Tibial nerve (tissue), 4 donors: ENCODE data around the gene ITGAD. TPM values are rescaled to one million over a fixed set of nuclear protein-coding genes. Genes with fewer than 3 reads are reported as not detected.

Source experiments
- DNase-seq, 2 donors: peaks; one replicate each; pipeline ENCODE4 v3.0.0-alpha.2; 2019; ENCODE audit warnings: low spot score in 2 of 2
- H3K27ac ChIP-seq, 4 donors: fragments of 200-600 bp; sonication (generic) in 3 of 4; one replicate each; pipeline ENCODE4 v1.5.1; 2017 to 2019; ENCODE audit warnings: mild to moderate bottlenecking in 1 of 4
- H3K27me3 ChIP-seq, 2 donors: fragments of 200-600 bp; sonication (generic) in 1 of 2; one replicate each; pipeline versions ENCODE4 v1.5.1 to v1.6.0; 2017 to 2019
- H3K36me3 ChIP-seq, 3 donors: fragments of 200-600 bp; sonication (generic); one replicate each; pipeline ENCODE4 v1.5.1; 2018 to 2019
- H3K4me1 ChIP-seq, 4 donors: fragments of 200-600 bp; sonication (generic) in 3 of 4; one replicate each; pipeline ENCODE4 v1.5.1; 2017 to 2019
- H3K4me3 ChIP-seq, 4 donors: fragments of 200-600 bp; sonication (generic) in 3 of 4; one replicate each; pipeline ENCODE4 v1.5.1; 2017 to 2019; ENCODE audit warnings: mild to moderate bottlenecking in 1 of 4, moderate library complexity in 1 of 4
- H3K9me3 ChIP-seq, 4 donors: fragments of 200-600 bp; sonication (generic) in 3 of 4; one replicate each; pipeline ENCODE4 v1.5.1; 2017 to 2019
- CTCF ChIP-seq, 5 experiments: fragments of 200-600 bp in 3 of 5; fragments of 450-650 bp in 2 of 5; sonication (generic) in 3 of 5; IDR thresholded peaks; one replicate each; pipeline ENCODE4 v1.5.1; 2016 to 2019; ENCODE audit warnings: antibody characterized with exemption in 5 of 5, mild to moderate bottlenecking in 3 of 5, moderate library complexity in 2 of 5
- EP300 ChIP-seq, 2 donors: sonication (generic); formaldehyde crosslinking; IDR thresholded peaks; one replicate each; pipeline ENCODE4 v1.6.1; 2017; ENCODE audit warnings: antibody characterized with exemption in 2 of 2, mild to moderate bottlenecking in 1 of 2
- POLR2A ChIP-seq, 2 donors: fragments of 450-650 bp; IDR thresholded peaks; one replicate each; pipeline ENCODE4 v1.6.1; 2017; ENCODE audit warnings: antibody characterized with exemption in 2 of 2, mild to moderate bottlenecking in 2 of 2, moderate library complexity in 2 of 2
- WGBS, 2 donors: methylation state at CpG; one replicate each; pipeline ENCODE4 v1.1.5; 2018; 5-methylcytosine and 5-hydroxymethylcytosine counted together
- total RNA-seq, 4 donors: library from RNA; depleted of rRNA; stranded (reverse); fragments of >200 nt; gene quantifications; one replicate each; pipeline ENCODE4 v1.1.0, GENCODE V29; 2016

The ITGAD gene
- total RNA-seq, 4 donors from 2014 or later = under 0.01 to 0.22 TPM; not detected in 2

- Histone ChIP-seq H3K27me3 (no peaks in the 10 kb centered on the region), H3K27ac (peak overlapping the region in 2 of 4 donors; percentile 5 to 50), H3K36me3 (no peaks in the 10 kb centered on the region), H3K4me3 (no peak overlapping the region), H3K9me3 (peaks cover 0 to 8% (median 0%) of the 10 kb centered on the region in 4 donors), H3K4me1 (no peaks in the 10 kb centered on the region)
- TF ChIP-seq POLR2A (IDR thresholded peaks at IDR 0.05) = peak in 1 of 2 donors; percentile 16
- no peak for TF ChIP-seq EP300 (IDR thresholded peaks at IDR 0.05)
- no peak for TF ChIP-seq CTCF (IDR thresholded peaks at IDR 0.05)
- WGBS, 2 donors = 45 to 53% methylated on average over 6 of the region's 6 CpGs
- DNase-seq = no peak
Measured at GRCh38 chr16:31386157-31386984, 6.8 kb upstream of the ITGAD start.

GRCh38 chr16:31388535-31388934 lies 4.6 kb upstream of the ITGAD start:
- Histone ChIP-seq H3K4me1 (no peaks in the 10 kb centered on the region), H3K4me3 (no peak overlapping the region), H3K36me3 (no peaks in the 10 kb centered on the region), H3K27ac (no peak overlapping the region), H3K9me3 (peaks cover 0 to 8% (median 0%) of the 10 kb centered on the region in 4 donors), H3K27me3 (no peaks in the 10 kb centered on the region)
- TF ChIP-seq POLR2A (IDR thresholded peaks at IDR 0.05) = no peak
- no peak for TF ChIP-seq CTCF (IDR thresholded peaks at IDR 0.05)
- TF ChIP-seq EP300 (IDR thresholded peaks at IDR 0.05) = no peak
- no peak for DNase-seq
- 65 to 71% methylated on average over 2 of the region's 2 CpGs for WGBS, 2 donors

- 60% methylated on average over 6 of the region's 6 CpGs for WGBS, 2 donors
- Histone ChIP-seq H3K9me3 (no peaks in the 10 kb centered on the region), H3K27me3 (no peaks in the 10 kb centered on the region), H3K4me1 (no peaks in the 10 kb centered on the region), H3K36me3 (no peaks in the 10 kb centered on the region), H3K4me3 (no peak overlapping the region), H3K27ac (no peak overlapping the region)
- no peak for DNase-seq
- no peak for TF ChIP-seq EP300 (IDR thresholded peaks at IDR 0.05)
Measured at GRCh38 chr16:31390504-31391041, 2.6 kb upstream of the ITGAD start.

- H3K9me3 ChIP-seq = peaks cover 0 to 12% (median 0%) of the 10 kb centered on the region in 4 donors
- no peak overlapping the region for H3K27ac ChIP-seq
- no peaks in the 10 kb centered on the region for H3K36me3 ChIP-seq
- TF ChIP-seq CTCF (IDR thresholded peaks at IDR 0.05) (no peak), POLR2A (IDR thresholded peaks at IDR 0.05) (no peak), EP300 (IDR thresholded peaks at IDR 0.05) (no peak)
- peak; percentile 26 to 43 for DNase-seq
- H3K4me3 ChIP-seq = no peak overlapping the region
- H3K27me3 ChIP-seq = no peaks in the 10 kb centered on the region
- H3K4me1 ChIP-seq = no peaks in the 10 kb centered on the region
- 61 to 76% methylated on average over 6 of the region's 6 CpGs for WGBS, 2 donors
Measured at GRCh38 chr16:31395647-31396046, 2.5 kb downstream of the ITGAD start.

- Histone ChIP-seq H3K36me3 (no peaks in the 10 kb centered on the region), H3K27ac (no peak overlapping the region), H3K27me3 (no peaks in the 10 kb centered on the region), H3K9me3 (peaks cover 0 to 12% (median 0%) of the 10 kb centered on the region in 4 donors), H3K4me1 (no peaks in the 10 kb centered on the region), H3K4me3 (no peak overlapping the region)
- no peak for DNase-seq
- WGBS, 2 donors = 76% methylated on average over 14 to 18 of the region's 18 CpGs
- TF ChIP-seq POLR2A (IDR thresholded peaks at IDR 0.05) (no peak), CTCF (IDR thresholded peaks at IDR 0.05) (no peak), EP300 (IDR thresholded peaks at IDR 0.05) (no peak)
Measured at GRCh38 chr16:31397096-31397660, 4.0 kb downstream of the ITGAD start.
